K562 (cell line): ENCODE measurements around the gene PIBF1. TPM values are rescaled to one million over a fixed set of nuclear protein-coding genes. Genes with fewer than 3 reads are reported as not detected.

Experiments used
- ATAC-seq: fragments of 200-7000 bp; cut with Tn5 transposase; 3 replicates; pipeline ENCODE4 v1.9.1; 2020; ENCODE audit warnings: moderate library complexity
- BruUV-seq: library from RNA; stranded (reverse); fragments of 400-500 nt; replicated peaks from 2 replicates; lab custom pipeline; 2021; lab: Mats Ljungman, UMichigan
- CTCF ChIA-PET: fragments of 300-600 bp; formaldehyde crosslinking; extraction: SDS; loops from one replicate; lab custom pipeline; 2021; ENCODE audit warnings: low intra/inter-chr PET ratio; lab: Yijun Ruan, JAX
- POLR2A ChIA-PET: fragments of 300-600, 350-650 bp; sonication (Branson Sonifier 250); formaldehyde crosslinking; extraction: SDS; loops from one replicate; lab custom pipeline; 2021; ENCODE audit warnings: antibody characterized with exemption, inconsistent platforms; lab: Yijun Ruan, JAX
- DNase-seq, 4 experiments: peaks; one replicate each; pipeline versions ENCODE4 v3.0.0 to v3.0.0-alpha.2; 2011 to 2018; ENCODE audit warnings: low spot score in 3 of 4, mixed read lengths in 3 of 4; ENCODE audit errors: extremely low read depth in 1 of 4
- FAIRE-seq: peaks from 2 replicates; lab custom pipeline; 2011; peaks lifted over from hg19 to GRCh38; lab: Jason Lieb, UNC
- H2AFZ ChIP-seq: 2 replicates; pipeline ENCODE4 v1.6.0; 2011; ENCODE audit warnings: low read depth, low read length, control low read depth, inconsistent platforms
- H3K27ac ChIP-seq: fragments of 200-600 bp; 3 replicates; pipeline ENCODE4 v1.8.0; 2011; ENCODE audit warnings: low read depth, mild to moderate bottlenecking, control low read depth, inconsistent platforms, low read length, moderate library complexity, mixed read lengths; ENCODE audit errors: extremely low read depth
- H3K27me3 ChIP-seq, 2 experiments: fragments of 300-600 bp in 1 of 2; 2 replicates in 1 of 2; 3 replicates in 1 of 2; pipeline versions ENCODE4 v1.6.0 to v1.8.0; 2011; ENCODE audit warnings: inconsistent platforms in 2 of 2, low read length in 2 of 2, mild to moderate bottlenecking in 1 of 2, mixed read lengths in 1 of 2, moderate library complexity in 1 of 2; ENCODE audit not compliant: control insufficient read depth in 2 of 2, insufficient read depth in 2 of 2
- H3K36me3 ChIP-seq: fragments of 300-600 bp; 3 replicates; pipeline ENCODE4 v1.8.0; 2011; ENCODE audit warnings: mild to moderate bottlenecking, low read length, inconsistent platforms; ENCODE audit not compliant: control insufficient read depth, insufficient read depth
- H3K4me1 ChIP-seq, 2 experiments: fragments of 200-600 bp in 1 of 2; replicated peaks in 1 of 2; 2 replicates in 1 of 2; 3 replicates in 1 of 2; pipeline versions ENCODE4 v1.5.1 to v1.8.0; 2011; ENCODE audit warnings: inconsistent platforms in 2 of 2, low read length in 2 of 2, mild to moderate bottlenecking in 1 of 2, mixed read lengths in 1 of 2, moderate library complexity in 1 of 2; ENCODE audit not compliant: control insufficient read depth in 2 of 2, insufficient read depth in 2 of 2
- H3K4me2 ChIP-seq: 2 replicates; pipeline ENCODE4 v1.6.1; 2011; ENCODE audit warnings: low read length, control low read depth, inconsistent platforms, mixed read lengths; ENCODE audit not compliant: insufficient read depth
- H3K4me3 ChIP-seq: fragments of 200-600 bp; sonication (generic), shearing (Covaris generic); 2 replicates; pipeline ENCODE4 v1.5.1; 2016; ENCODE audit warnings: control low read depth, inconsistent platforms
- H3K79me2 ChIP-seq: fragments of 200-600 bp; 3 replicates; pipeline ENCODE4 v1.8.0; 2011; ENCODE audit warnings: low read length, inconsistent platforms; ENCODE audit not compliant: control insufficient read depth, insufficient read depth
- H3K9ac ChIP-seq, 2 experiments: 2 replicates each; pipeline versions ENCODE4 v1.6.0 to v1.6.1; 2011; ENCODE audit warnings: low read depth in 2 of 2, low read length in 2 of 2, control low read depth in 1 of 2, inconsistent platforms in 1 of 2, mild to moderate bottlenecking in 1 of 2, mixed read lengths in 1 of 2; ENCODE audit not compliant: insufficient read depth in 1 of 2
- H3K9me1 ChIP-seq: one replicate; pipeline ENCODE4 v1.6.0; 2011; ENCODE audit warnings: inconsistent platforms, mild to moderate bottlenecking, low read length, moderate library complexity; ENCODE audit not compliant: control insufficient read depth, insufficient read depth
- H3K9me3 ChIP-seq: replicated peaks from 2 replicates; pipeline ENCODE4 v1.5.1; 2011; ENCODE audit warnings: low read depth, low read length, inconsistent platforms; ENCODE audit not compliant: control insufficient read depth, insufficient read depth
- H4K20me1 ChIP-seq: replicated peaks from 2 replicates; pipeline ENCODE4 v1.6.1; 2011; ENCODE audit warnings: low read length, inconsistent platforms, mixed read lengths; ENCODE audit not compliant: control insufficient read depth, insufficient read depth
- BDP1 ChIP-seq: IDR thresholded peaks from 3 replicates; pipeline ENCODE4 v1.6.1; 2011; ENCODE audit not compliant: insufficient read length, insufficient read depth
- CBX5 ChIP-seq: IDR thresholded peaks from 2 replicates; pipeline ENCODE4 v1.6.1; 2014; ENCODE audit warnings: low read depth, borderline replicate concordance
- CC2D1A ChIP-seq: fragments of 450-650 bp; IDR thresholded peaks from 2 replicates; pipeline ENCODE4 v1.6.1; 2017; ENCODE audit warnings: mild to moderate bottlenecking
- CHCHD3 ChIP-seq: fragments of 250-450 bp; sonication (Bioruptor Pico); IDR thresholded peaks from 2 replicates; pipeline ENCODE4 v2.1.2; 2022; ENCODE audit warnings: mild to moderate bottlenecking
- DLX4 ChIP-seq: fragments of 250-450 bp; sonication (Bioruptor Pico); IDR thresholded peaks from 2 replicates; pipeline ENCODE4 v1.6.1; 2021; ENCODE audit warnings: mild to moderate bottlenecking
- DPF2 ChIP-seq: fragments of 450-650 bp; IDR thresholded peaks from 2 replicates; pipeline ENCODE4 v1.6.1; 2016
- FOXA3 ChIP-seq, 2 experiments: fragments of 450-650 bp in 1 of 2; sonication (generic) in 1 of 2; formaldehyde crosslinking; IDR thresholded peaks in 1 of 2; conservative IDR thresholded peaks in 1 of 2; 2 replicates each; pipeline versions ENCODE4 v1.4.0 to v1.8.0; 2020 to 2022; ENCODE audit warnings: mild to moderate bottlenecking in 2 of 2, missing genetic modification reagents in 1 of 2
- GABPB2 ChIP-seq: fragments of 250-450 bp; sonication (Bioruptor Pico); conservative IDR thresholded peaks from 2 replicates; pipeline ENCODE4 v1.5.1; 2021; ENCODE audit warnings: mild to moderate bottlenecking
- LARP7 ChIP-seq: fragments of 450-650 bp; IDR thresholded peaks from 2 replicates; pipeline ENCODE4 v1.6.1; 2016
- MED1 ChIP-seq: sonication (generic); formaldehyde crosslinking; IDR thresholded peaks from 2 replicates; pipeline ENCODE4 v1.8.1; 2023; ENCODE audit warnings: missing genetic modification reagents, borderline replicate concordance
- PREB ChIP-seq: sonication (generic); formaldehyde crosslinking; IDR thresholded peaks from 2 replicates; pipeline ENCODE4 v1.8.1; 2023; ENCODE audit warnings: mild to moderate bottlenecking, missing genetic modification reagents
- RFX1 ChIP-seq: fragments of 450-650 bp; IDR thresholded peaks from 2 replicates; pipeline ENCODE4 v1.6.1; 2016; ENCODE audit warnings: mild to moderate bottlenecking, moderate library complexity
- SAP30 ChIP-seq: fragments of 200-600 bp; sonication (generic); IDR thresholded peaks from 2 replicates; pipeline ENCODE4 v1.6.1; 2012; ENCODE audit warnings: borderline replicate concordance, low read depth, mild to moderate bottlenecking, moderate library complexity, low read length, control low read depth, inconsistent platforms; ENCODE audit not compliant: insufficient read depth, poor library complexity, severe bottlenecking
- SMARCA4 ChIP-seq: fragments of 450-650 bp; IDR thresholded peaks from 2 replicates; pipeline ENCODE4 v1.6.1; 2016
- WHSC1 ChIP-seq: IDR thresholded peaks from one replicate; pipeline ENCODE4 v1.6.1; 2012; ENCODE audit warnings: low read length, control low read depth, inconsistent platforms
- ZHX1 ChIP-seq: fragments of 150-350 bp; conservative IDR thresholded peaks from 2 replicates; pipeline ENCODE4 v1.6.1; 2014; ENCODE audit warnings: low read length
- WGBS: fragments of 100-300 bp; shearing (Covaris generic); methylation state at CpG from one replicate; pipeline ENCODE4 v1.1.6; 2016; ENCODE audit warnings: low coverage, mixed read lengths; ENCODE audit not compliant: insufficient coverage; ENCODE audit errors: missing lambda C conversion rate; 5-methylcytosine and 5-hydroxymethylcytosine counted together
- in situ Hi-C: fragments of 300-500 bp; cut with MboI; formaldehyde crosslinking; loops from 4 replicates; pipeline ENCODE4 v1.15.0; 2018; ENCODE audit warnings: inconsistent platforms, mixed read lengths
- intact Hi-C: fragments of 100-400 bp; cut with micrococcal nuclease; formaldehyde crosslinking; loops from 2 replicates; pipeline ENCODE4 v1.14.2; 2022
- polyA plus RNA-seq, 8 experiments: library from polyadenylated mRNA; depleted of rRNA in 4 of 8; stranded (reverse) in 5 of 8; unstranded in 3 of 8; fragments of >200 nt; fragmentation: Nextera tagmentation in 2 of 8; fragmentation: Illumina TruSeq in 1 of 8; extraction: Ambion mirVana in 2 of 8; extraction: Trizol in 1 of 8; gene quantifications; 2 replicates each; pipeline versions ENCODE4 v1.2.1 to v1.2.3, GENCODE V29; 2011 to 2014; ENCODE audit warnings: inconsistent platforms in 1 of 8, missing spikeins in 1 of 8
- total RNA-seq, 7 experiments: library from RNA; depleted of rRNA in 6 of 7; stranded (reverse); fragments of >200 nt in 6 of 7; fragmentation: Illumina TruSeq in 2 of 7; extraction: Trizol in 2 of 7; gene quantifications; 2 replicates each; pipeline versions ENCODE4 v1.2.1 to v1.2.3, GENCODE V29; 2011 to 2021; ENCODE audit warnings: low replicate concordance in 1 of 7

PIBF1 gene
- total and polyA plus RNA-seq, 9 of the 15 experiments (the other 6 are each of a cell fraction or from before 2014, with no cell fraction given): 9.1 to 28.8 (median 14.7) TPM

GRCh38 chr13:73001971-73002370 lies 220.0 kb downstream of the PIBF1 start:
- no TSS peak for BruUV-seq
- ChIA-PET CTCF (no interaction called here), POLR2A (no interaction called here)
- no peak overlapping the region for H2AFZ ChIP-seq
- intact Hi-C loops (no loop called here), in situ Hi-C loops (no loop called here)
- no peak for TF ChIP-seq SMARCA4
- no peak for TF ChIP-seq RFX1
- no peak for TF ChIP-seq BDP1
- no peak for TF ChIP-seq GABPB2 (CRISPR knock-in tag)
- TF ChIP-seq CC2D1A: no peak
- no peak for TF ChIP-seq CHCHD3 (CRISPR knock-in tag)
- no peak for TF ChIP-seq DPF2
- no peak for TF ChIP-seq SAP30
- TF ChIP-seq MED1 (CRISPR knock-in tag): no peak
- DNase-seq (no peak), FAIRE-seq (no peak), ATAC-seq (no peak)
- H3K9me3 ChIP-seq: no peaks in the 10 kb centered on the region
- no peaks in the 10 kb centered on the region for H4K20me1 ChIP-seq
- no peaks in the 10 kb centered on the region for H3K9me1 ChIP-seq
- no peaks in the 10 kb centered on the region for H3K79me2 ChIP-seq
- H3K4me2 ChIP-seq: no peak overlapping the region
- no peaks in the 10 kb centered on the region; a peak in 1 of 5 replicates for H3K4me1 ChIP-seq
- H3K36me3 ChIP-seq: peaks cover 8% of the 10 kb centered on the region; the same call in 1 of the 3 replicates
- no peak overlapping the region for H3K27ac ChIP-seq
- H3K27me3 ChIP-seq: no peaks in the 10 kb centered on the region
- H3K4me3 ChIP-seq: no peak overlapping the region
- H3K9ac ChIP-seq: no peak overlapping the region

GRCh38 chr13:73011751-73012150 lies 229.8 kb downstream of the PIBF1 start:
- Histone ChIP-seq H3K4me2 (no peak overlapping the region), H3K36me3 (peaks cover 9% of the 10 kb centered on the region; the same call in 1 of the 3 replicates), H3K9me1 (no peaks in the 10 kb centered on the region), H3K9me3 (no peaks in the 10 kb centered on the region), H3K4me3 (no peak overlapping the region), H3K4me1 (no peaks in the 10 kb centered on the region), H4K20me1 (no peaks in the 10 kb centered on the region), H3K27ac (no peak overlapping the region), H2AFZ (no peak overlapping the region), H3K27me3 (no peaks in the 10 kb centered on the region), H3K9ac (no peak overlapping the region), H3K79me2 (no peaks in the 10 kb centered on the region)
- intact Hi-C loops (no loop called here), in situ Hi-C loops (no loop called here)
- FAIRE-seq (no peak), ATAC-seq (no peak), DNase-seq (no peak)
- BruUV-seq: no TSS peak
- POLR2A ChIA-PET: no interaction called here
- 100% methylated on average over 2 of the region's 5 CpGs for WGBS
- CTCF ChIA-PET: no interaction called here
- no peak for TF ChIP-seq ZHX1
- no peak for TF ChIP-seq LARP7
- TF ChIP-seq FOXA3 (CRISPR knock-in tag; conservative IDR thresholded peaks at IDR 0.05 in 1 of 2, IDR thresholded peaks at IDR 0.05 in 1 of 2): no peak
- TF ChIP-seq CBX5: no peak
- TF ChIP-seq DLX4 (CRISPR knock-in tag): no peak
- TF ChIP-seq PREB (CRISPR knock-in tag): no peak
- no peak for TF ChIP-seq WHSC1
